ENCODE data around the gene SLC12A7. TPM values are rescaled to one million over a fixed set of nuclear protein-coding genes. Genes with fewer than 3 reads are reported as not detected.

The SLC12A7 gene
- total and polyA plus RNA-seq, 2 of the 13 experiments (the other 11 are each of a cell fraction or from before 2014, with no cell fraction given) = 14.0 to 18.5 TPM

DNA sequence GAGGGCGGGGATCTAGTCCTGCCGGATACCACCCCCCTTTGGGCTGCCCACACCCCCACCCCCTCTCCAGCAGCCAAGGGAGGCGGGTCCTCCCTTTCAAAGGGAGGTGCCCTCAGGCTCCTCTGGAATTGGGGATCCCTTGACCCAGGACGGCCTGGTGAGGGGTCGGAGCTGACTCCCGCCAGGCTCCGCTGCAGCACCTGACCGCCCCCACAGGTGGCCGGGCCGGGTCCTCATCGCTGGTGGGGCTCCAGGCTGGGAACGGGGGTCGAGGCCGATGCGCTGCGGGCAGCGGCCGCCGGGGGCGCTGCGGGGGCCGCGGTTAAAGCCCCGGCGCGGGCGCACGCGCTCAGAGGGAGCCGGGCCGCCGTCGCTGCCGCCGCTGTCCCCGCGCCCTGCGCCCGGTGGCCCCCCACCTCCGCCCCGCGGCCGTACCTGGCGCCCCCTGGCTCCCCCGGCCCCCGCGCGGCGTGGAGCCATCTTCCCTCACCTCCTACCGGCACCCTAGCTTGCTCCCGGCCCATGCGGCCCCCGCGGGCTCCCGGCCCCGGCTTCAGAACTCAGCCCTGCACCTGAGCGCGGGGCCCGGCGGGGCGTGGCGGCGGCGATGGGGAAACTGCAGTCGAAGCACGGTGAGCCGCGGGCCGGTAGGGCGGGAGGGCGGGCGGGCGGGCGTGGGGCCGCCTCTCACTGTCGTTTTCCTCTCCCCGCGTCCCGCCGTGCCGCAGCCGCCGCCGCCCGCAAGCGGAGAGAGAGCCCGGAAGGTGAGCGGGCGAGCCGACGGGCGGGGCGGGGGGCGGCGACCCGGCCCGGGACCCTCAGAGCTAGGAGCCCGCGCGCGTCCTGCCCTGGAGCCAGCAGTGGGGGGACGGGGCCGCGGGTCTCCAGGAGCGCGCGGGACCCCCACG is 103.2 kb downstream of the SLC12A7 start, which contains the start of gene NKD2:
TSS of gene NKD2 (plus strand) at position 352 of the 908 bp plus-strand sequence. CDS start at position 608, 256 bp downstream.
- Histone ChIP-seq H3K9ac (ENCODE audit: insufficient read depth, low read depth, low read length) (no peak within 1 kb of the TSS), H3K4me1 (ENCODE audit: insufficient read depth, low read length) (peaks cover 56% of the 10 kb centered on the region), H3K27ac (ENCODE audit: extremely low read length, insufficient read depth, low read length) (no peak within 1 kb of the TSS), H4K20me1 (ENCODE audit: insufficient read depth, low read length) (0 out of 2 replicates have a peak, but pooled peaks cover 3% of the 10 kb centered on the region), H3K36me3 (replicated peaks in 1 of 2; ENCODE audit: control insufficient read depth in 1 of 2, insufficient read depth in 2 of 2, low read length in 2 of 2) (no peaks in the 10 kb centered on the region), H3K4me3 (replicated peaks in 1 of 3; ENCODE audit: insufficient read depth in 1 of 3, low read depth in 2 of 3, low read length in 3 of 3) (peak within 1 kb of the TSS in 1 of 3 experiments; percentile 48; a peak in 2 of 6 replicates), H3K9me3 (ENCODE audit: low read length) (no peaks in the 10 kb centered on the region), H3K79me2 (ENCODE audit: insufficient read depth, low read length) (no peaks in the 10 kb centered on the region), H2AFZ (ENCODE audit: low read length) (no peak within 1 kb of the TSS), H3K27me3 (ENCODE audit: control insufficient read depth in 1 of 2, insufficient read depth in 2 of 2, low read length in 2 of 2) (peaks cover 7 to 53% of the 10 kb centered on the region in 2 experiments), H3K4me2 (ENCODE audit: low read depth, low read length) (peak within 1 kb of the TSS; percentile 47; the same call in 1 of the 2 replicates)
- FAIRE-seq (no peak), ATAC-seq (peak; percentile 36), DNase-seq (ENCODE audit: low spot score) (no peak)
- 10% methylated on average over 23 of the region's 108 CpGs for WGBS (ENCODE audit: low lambda C conversion rate)
- POLR2A ChIA-PET = interaction anchor here (1.2 kb wide), 1 partner anchor 153 kb away, joined by 3 read pairs; no protein-coding TSS in a partner anchor
- intact Hi-C loops (cut with micrococcal nuclease; ENCODE audit: unreplicated experiment) (no loop called here), in situ Hi-C loops (cut with HindIII; ENCODE audit: extremely low pct_ligation_motif_present, low pct_unique_long_range_greater_than_20kb) (no loop called here)
- CTCF ChIA-PET (ENCODE audit: low intra/inter-chr PET ratio, low total read pairs) = interaction anchor here (0.8 to 4.0 kb wide), 2 partner anchors 12 to 85 kb away, joined by 3 to 34 read pairs; no protein-coding TSS in a partner anchor
- BruUV-seq (replicated peaks) = no TSS peak
- TF ChIP-seq TEF (CRISPR knock-in tag; IDR thresholded peaks at IDR 0.05) (no peak), CAMTA2 (CRISPR knock-in tag; IDR thresholded peaks at IDR 0.05; ENCODE audit: borderline replicate concordance) (no peak), RAD21 (CRISPR knock-in tag; IDR thresholded peaks at IDR 0.05) (peak; percentile 21; the same call in 1 of the 2 replicates), SP5 (CRISPR knock-in tag; IDR thresholded peaks at IDR 0.05; ENCODE audit: borderline replicate concordance, low read depth) (no peak), SKI (IDR thresholded peaks at IDR 0.05; ENCODE audit: partially characterized antibody) (no peak), SIN3B (IDR thresholded peaks at IDR 0.05; ENCODE audit: low read length) (no peak), CHCHD3 (CRISPR knock-in tag; IDR thresholded peaks at IDR 0.05) (no peak), MED13 (CRISPR knock-in tag; IDR thresholded peaks at IDR 0.05) (no peak), ZNF768 (CRISPR knock-in tag; IDR thresholded peaks at IDR 0.05) (no peak), U2AF1 (optimal IDR thresholded peaks at IDR 0.05; ENCODE audit: low read depth, low read length) (no peak), TFE3 (CRISPR knock-in tag; IDR thresholded peaks at IDR 0.05) (no peak), SOX5 (CRISPR knock-in tag; IDR thresholded peaks at IDR 0.05; ENCODE audit: borderline replicate concordance) (no peak), DNMT1 (CRISPR knock-in tag; IDR thresholded peaks at IDR 0.05) (no peak), ZNF224 (CRISPR knock-in tag; IDR thresholded peaks at IDR 0.05) (no peak), NR2F1 (CRISPR knock-in tag; IDR thresholded peaks at IDR 0.05) (no peak), SMAD9 (CRISPR knock-in tag; IDR thresholded peaks at IDR 0.05) (no peak), ZFAT (CRISPR knock-in tag; conservative IDR thresholded peaks at IDR 0.05) (no peak), SYNCRIP (IDR thresholded peaks at IDR 0.05; ENCODE audit: insufficient read depth, low read depth, low read length) (no peak), RBAK (CRISPR knock-in tag; IDR thresholded peaks at IDR 0.05) (no peak), U2AF2 (IDR thresholded peaks at IDR 0.05; ENCODE audit: low read depth, low read length) (no peak), UBTF (CRISPR knock-in tag; IDR thresholded peaks at IDR 0.05) (no peak)
